Endothelial cell (in vitro differentiated cells): ENCODE measurements around the gene SYT12. TPM values are rescaled to one million over a fixed set of nuclear protein-coding genes. Genes with fewer than 3 reads are reported as not detected.

ENCODE experiments used
- DNase-seq: peaks from one replicate; pipeline ENCODE4 v3.0.0; 2021; ENCODE audit warnings: low spot score
- H3K27ac Mint-ChIP-seq: one replicate; pipeline ENCODE4 v1.8.0; 2021; ENCODE audit warnings: mixed read lengths, inconsistent platforms; ENCODE audit not compliant: unreplicated experiment
- H3K27me3 Mint-ChIP-seq: one replicate; pipeline ENCODE4 v1.8.0; 2021; ENCODE audit warnings: mild to moderate bottlenecking, moderate library complexity, mixed read lengths, inconsistent platforms; ENCODE audit not compliant: unreplicated experiment
- H3K36me3 Mint-ChIP-seq: one replicate; pipeline ENCODE4 v1.8.0; 2021; ENCODE audit warnings: mild to moderate bottlenecking, low read depth, mixed read lengths, inconsistent platforms; ENCODE audit not compliant: unreplicated experiment
- H3K4me1 Mint-ChIP-seq: one replicate; pipeline ENCODE4 v1.8.0; 2021; ENCODE audit warnings: mild to moderate bottlenecking, mixed read lengths, inconsistent platforms; ENCODE audit not compliant: unreplicated experiment
- H3K4me3 Mint-ChIP-seq: one replicate; pipeline ENCODE4 v1.8.0; 2021; ENCODE audit warnings: mild to moderate bottlenecking, mixed read lengths, inconsistent platforms; ENCODE audit not compliant: unreplicated experiment
- H3K9me3 Mint-ChIP-seq: one replicate; pipeline ENCODE4 v1.8.0; 2021; ENCODE audit warnings: mixed read lengths, inconsistent platforms; ENCODE audit not compliant: unreplicated experiment
- total RNA-seq: library from RNA; stranded (reverse); fragmentation: NEBNext Ultra II Directional; extraction: Animal tissue kit (Norgen Biotek cat#: 25700); gene quantifications from one replicate; pipeline ENCODE4 v1.2.1, GENCODE V29; 2021; ENCODE audit not compliant: unreplicated experiment
- TF ChIP-seq, protein P1 (sequence below): fragments of 200-600 bp; sonication (generic); IDR thresholded peaks from one replicate; pipeline ENCODE4 v1.5.0; 2021; ENCODE audit warnings: antibody characterized with exemption; ENCODE audit not compliant: unreplicated experiment

Gene SYT12
- total RNA-seq, 1 donor from 2014 or later: 0.82 TPM

- no peak overlapping the region for H3K27ac Mint-ChIP-seq
- DNase-seq: no peak
Measured at GRCh38 chr11:67007126-67007525, 15.8 kb upstream of the SYT12 start.

GRCh38 chr11:67010296-67010905 is 12.5 kb upstream of the SYT12 start:
- H3K36me3 Mint-ChIP-seq: peaks cover 4% of the 10 kb centered on the region
- DNase-seq: no peak

More at GRCh38 chr11:67007126-67007525, 15.8 kb upstream of the SYT12 start:
- no peak overlapping the region for H3K4me3 Mint-ChIP-seq
- H3K4me1 Mint-ChIP-seq: peaks cover 5% of the 10 kb centered on the region
- H3K9me3 Mint-ChIP-seq: no peaks in the 10 kb centered on the region
- H3K36me3 Mint-ChIP-seq: no peaks in the 10 kb centered on the region
- TF ChIP-seq, protein P1, sequence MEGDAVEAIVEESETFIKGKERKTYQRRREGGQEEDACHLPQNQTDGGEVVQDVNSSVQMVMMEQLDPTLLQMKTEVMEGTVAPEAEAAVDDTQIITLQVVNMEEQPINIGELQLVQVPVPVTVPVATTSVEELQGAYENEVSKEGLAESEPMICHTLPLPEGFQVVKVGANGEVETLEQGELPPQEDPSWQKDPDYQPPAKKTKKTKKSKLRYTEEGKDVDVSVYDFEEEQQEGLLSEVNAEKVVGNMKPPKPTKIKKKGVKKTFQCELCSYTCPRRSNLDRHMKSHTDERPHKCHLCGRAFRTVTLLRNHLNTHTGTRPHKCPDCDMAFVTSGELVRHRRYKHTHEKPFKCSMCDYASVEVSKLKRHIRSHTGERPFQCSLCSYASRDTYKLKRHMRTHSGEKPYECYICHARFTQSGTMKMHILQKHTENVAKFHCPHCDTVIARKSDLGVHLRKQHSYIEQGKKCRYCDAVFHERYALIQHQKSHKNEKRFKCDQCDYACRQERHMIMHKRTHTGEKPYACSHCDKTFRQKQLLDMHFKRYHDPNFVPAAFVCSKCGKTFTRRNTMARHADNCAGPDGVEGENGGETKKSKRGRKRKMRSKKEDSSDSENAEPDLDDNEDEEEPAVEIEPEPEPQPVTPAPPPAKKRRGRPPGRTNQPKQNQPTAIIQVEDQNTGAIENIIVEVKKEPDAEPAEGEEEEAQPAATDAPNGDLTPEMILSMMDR: no peak
- peaks cover 6% of the 10 kb centered on the region for H3K27me3 Mint-ChIP-seq

DNA sequence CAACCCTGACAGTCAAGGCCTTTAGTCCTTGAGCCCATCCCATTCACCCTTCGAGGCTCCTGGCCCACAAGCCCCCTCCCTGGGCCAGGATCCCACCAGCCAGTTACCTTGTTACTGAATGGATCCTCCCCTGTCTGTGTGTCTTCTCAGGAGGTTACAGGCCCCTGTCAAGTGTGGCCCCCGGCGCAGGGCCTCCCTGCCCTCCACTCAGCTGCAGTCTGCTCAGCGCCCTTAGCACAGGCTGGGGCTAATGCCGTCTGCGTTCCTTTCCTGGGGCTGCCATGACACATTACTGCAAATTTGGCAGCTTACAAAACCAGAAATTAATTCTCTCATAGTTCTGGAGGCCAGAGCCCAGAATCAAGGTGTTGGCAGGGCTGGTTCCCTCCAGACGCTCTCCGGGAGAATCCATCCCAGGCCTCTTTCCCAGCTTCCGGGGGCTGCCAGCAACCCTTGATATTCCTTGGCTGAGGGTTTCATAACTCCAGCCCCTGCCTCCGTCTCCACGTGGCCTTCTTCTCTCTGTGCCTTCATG is 9.4 kb upstream of the SYT12 start:
- H3K4me3 Mint-ChIP-seq: no peak overlapping the region
- no peak for DNase-seq
- H3K4me1 Mint-ChIP-seq: no peaks in the 10 kb centered on the region
- H3K27me3 Mint-ChIP-seq: peaks cover 17% of the 10 kb centered on the region
- H3K27ac Mint-ChIP-seq: no peak overlapping the region
- TF ChIP-seq, protein P1: no peak
- no peaks in the 10 kb centered on the region for H3K9me3 Mint-ChIP-seq
- H3K36me3 Mint-ChIP-seq: peaks cover 4% of the 10 kb centered on the region

More at GRCh38 chr11:67010296-67010905, 12.5 kb upstream of the SYT12 start:
- TF ChIP-seq, protein P1: no peak
- Mint-ChIP-seq H3K27me3 (peaks cover 14% of the 10 kb centered on the region), H3K4me1 (no peaks in the 10 kb centered on the region), H3K9me3 (no peaks in the 10 kb centered on the region), H3K27ac (no peak overlapping the region), H3K4me3 (no peak overlapping the region)

- Mint-ChIP-seq H3K9me3 (no peaks in the 10 kb centered on the region), H3K4me3 (no peak overlapping the region), H3K36me3 (peaks cover 7% of the 10 kb centered on the region), H3K27ac (no peak overlapping the region), H3K27me3 (peaks cover 17% of the 10 kb centered on the region), H3K4me1 (no peaks in the 10 kb centered on the region)
- TF ChIP-seq, protein P1: no peak
- no peak for DNase-seq
Measured at GRCh38 chr11:67014343-67014742, 8.6 kb upstream of the SYT12 start.

DNA sequence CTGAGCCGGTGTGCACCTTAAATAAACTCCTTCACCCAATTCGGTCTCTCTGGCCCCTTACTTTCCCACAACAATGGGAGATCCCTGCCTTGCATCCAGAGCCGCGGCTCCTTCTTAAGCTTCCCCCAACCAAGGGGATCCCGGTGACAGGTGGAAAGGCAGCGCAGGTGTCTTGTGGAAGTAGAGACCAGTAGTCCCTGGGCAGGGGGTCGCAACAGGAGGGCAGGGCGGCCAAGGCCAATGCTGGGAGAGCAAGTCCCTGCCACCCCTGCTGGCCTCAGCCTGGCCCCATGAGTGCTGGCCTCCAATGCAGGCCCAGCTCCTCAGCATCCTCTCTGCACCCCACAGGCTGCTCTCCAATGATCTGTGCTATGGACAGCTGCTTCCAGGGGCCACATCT is 7.9 kb upstream of the SYT12 start:
- TF ChIP-seq, protein P1: no peak
- Mint-ChIP-seq H3K9me3 (no peaks in the 10 kb centered on the region), H3K27me3 (peaks cover 13% of the 10 kb centered on the region), H3K36me3 (peaks cover 7% of the 10 kb centered on the region), H3K4me3 (no peak overlapping the region), H3K4me1 (no peaks in the 10 kb centered on the region), H3K27ac (no peak overlapping the region)
- no peak for DNase-seq
